Common myeloid progenitor, CD34-positive (primary cell): ENCODE measurements around the gene RADIL.
"Not testable (repeated sequence)": the region's sequence is repeated elsewhere in the genome, so short reads cannot be mapped to it uniquely, and the experiment has no call there.

Experiments used
- CTCF ChIA-PET: fragments of 350-600 bp; sonication (Branson Sonifier 250); formaldehyde crosslinking; loops from one replicate; lab custom pipeline; 2021; ENCODE audit warnings: antibody characterized with exemption; lab: Charles Lee
- POLR2A ChIA-PET: fragments of 350-600 bp; sonication (Branson Sonifier 250); formaldehyde crosslinking; loops from one replicate; lab custom pipeline; 2021; ENCODE audit warnings: antibody characterized with exemption; lab: Charles Lee
- DNase-seq, 3 donors: peaks; one replicate each; pipeline versions ENCODE4 v3.0.0 to v3.0.0-alpha.2; 2013
- H3K27ac ChIP-seq, 2 experiments: 1 replicate in 1 of 2; 2 replicates in 1 of 2; pipeline ENCODE4 v1.7.0; 2013; ENCODE audit warnings: inconsistent platforms in 2 of 2, low read length in 2 of 2, mild to moderate bottlenecking in 2 of 2, low read depth in 1 of 2, moderate library complexity in 1 of 2; ENCODE audit not compliant: severe bottlenecking in 2 of 2, insufficient read depth in 1 of 2, poor library complexity in 1 of 2
- H3K27me3 ChIP-seq, 5 experiments: replicated peaks in 2 of 5; 1 replicate in 3 of 5; 2 replicates in 2 of 5; pipeline versions ENCODE4 v1.6.1 to v1.7.0; 2013; ENCODE audit warnings: low read length in 4 of 5, mild to moderate bottlenecking in 2 of 5, moderate library complexity in 2 of 5, inconsistent platforms in 1 of 5; ENCODE audit not compliant: insufficient read depth in 5 of 5, control insufficient read depth in 4 of 5
- H3K36me3 ChIP-seq, 4 experiments: 1 replicate in 2 of 4; 2 replicates in 2 of 4; pipeline versions ENCODE4 v1.6.1 to v1.7.0; 2013; ENCODE audit warnings: low read length in 3 of 4, control low read depth in 1 of 4, mild to moderate bottlenecking in 1 of 4; ENCODE audit not compliant: control insufficient read depth in 4 of 4, insufficient read depth in 4 of 4
- H3K4me1 ChIP-seq, 4 experiments: 1 replicate in 3 of 4; 2 replicates in 1 of 4; pipeline versions ENCODE4 v1.6.1 to v1.7.1; 2013; ENCODE audit warnings: low read length in 3 of 4, mild to moderate bottlenecking in 3 of 4, control low read depth in 1 of 4, inconsistent platforms in 1 of 4, moderate library complexity in 1 of 4; ENCODE audit not compliant: control insufficient read depth in 4 of 4, insufficient read depth in 4 of 4; ENCODE audit errors: control extremely low read depth in 1 of 4
- H3K4me3 ChIP-seq, 7 experiments: 1 replicate in 4 of 7; 2 replicates in 3 of 7; pipeline versions ENCODE4 v1.5.1 to v1.7.0; 2013; ENCODE audit warnings: mild to moderate bottlenecking in 7 of 7, low read length in 6 of 7, moderate library complexity in 6 of 7, inconsistent platforms in 2 of 7, low read depth in 2 of 7, control low read depth in 1 of 7; ENCODE audit not compliant: insufficient read depth in 4 of 7, control insufficient read depth in 1 of 7; ENCODE audit errors: extremely low read depth in 1 of 7
- H3K9me3 ChIP-seq, 5 experiments: 1 replicate in 4 of 5; 2 replicates in 1 of 5; pipeline versions ENCODE4 v1.6.1 to v1.7.1; 2013; ENCODE audit warnings: low read length in 4 of 5, mild to moderate bottlenecking in 2 of 5, inconsistent platforms in 1 of 5, low read depth in 1 of 5, moderate library complexity in 1 of 5; ENCODE audit not compliant: control insufficient read depth in 4 of 5, insufficient read depth in 2 of 5; ENCODE audit errors: control extremely low read depth in 1 of 5
- WGBS: methylation state at CpG from one replicate; pipeline ENCODE4 v1.1.5; 2013; ENCODE audit not compliant: insufficient coverage; 5-methylcytosine and 5-hydroxymethylcytosine counted together

RADIL gene

GRCh38 chr7:4893929-4894475, 10.5 kb upstream of the RADIL start:
- Histone ChIP-seq H3K27me3 (peaks cover 0 to 2% (median 0%) of the 10 kb centered on the region in 5 experiments), H3K36me3 (no peaks in the 10 kb centered on the region), H3K27ac (no peak overlapping the region), H3K4me3 (no peak overlapping the region), H3K4me1 (no peaks in the 10 kb centered on the region), H3K9me3 (peaks cover 0 to 2% (median 0%) of the 10 kb centered on the region in 5 experiments)
- no peak for DNase-seq
- POLR2A ChIA-PET = no interaction called here
- 97% methylated on average over 8 of the region's 8 CpGs for WGBS
- CTCF ChIA-PET = no interaction called here

DNA sequence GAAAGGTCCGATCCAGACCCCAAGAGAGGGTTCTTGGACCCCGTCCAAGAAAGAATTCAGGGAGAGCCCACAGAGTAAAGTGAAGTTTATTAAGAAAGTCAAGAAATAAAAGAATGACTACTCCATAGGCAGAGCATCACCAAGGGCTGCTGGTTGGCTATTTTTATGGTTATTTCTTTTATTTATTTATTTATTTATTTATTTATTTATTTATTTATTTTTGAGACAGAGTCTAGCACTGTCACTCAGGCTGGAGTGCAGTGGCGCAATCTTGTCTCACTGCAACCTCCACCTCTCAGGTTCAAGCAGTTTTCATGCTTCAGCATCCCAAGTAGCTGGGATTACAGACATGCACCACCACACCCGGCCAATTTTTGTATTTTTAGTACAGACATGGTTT, 9.7 kb upstream of the RADIL start:
- H3K4me1 ChIP-seq, H3K27me3 ChIP-seq, CTCF ChIA-PET, H3K9me3 ChIP-seq, H3K4me3 ChIP-seq, POLR2A ChIA-PET, H3K27ac ChIP-seq, DNase-seq, H3K36me3 ChIP-seq: not testable (repeated sequence)
- 96% methylated on average over 4 of the region's 4 CpGs for WGBS

DNA sequence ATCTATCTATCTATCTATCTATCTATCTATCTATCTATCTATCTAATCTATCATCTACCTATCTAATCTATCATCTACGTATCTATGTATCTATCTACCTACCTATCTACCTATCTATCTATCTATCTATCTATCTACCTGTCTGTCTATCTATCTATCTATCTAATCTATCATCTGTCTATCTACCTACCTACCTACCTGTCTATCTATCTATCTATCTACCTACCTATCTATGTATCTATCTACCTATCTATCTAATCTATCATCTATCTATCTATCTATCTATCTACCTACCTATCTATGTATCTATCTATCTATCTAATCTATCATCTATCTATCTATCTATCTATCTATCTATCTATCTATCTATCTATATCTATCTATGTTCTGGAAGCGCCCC, 8.0 kb upstream of the RADIL start:
- H3K27ac ChIP-seq, H3K27me3 ChIP-seq, POLR2A ChIA-PET, H3K4me1 ChIP-seq, DNase-seq, H3K4me3 ChIP-seq, H3K9me3 ChIP-seq, H3K36me3 ChIP-seq: not testable (repeated sequence)
- CTCF ChIA-PET = interaction anchor here (1.3 kb wide), 1 partner anchor 61 kb away, joined by 3 read pairs; no protein-coding TSS in a partner anchor
- WGBS = 100% methylated on average over 1 of the region's 2 CpGs

- WGBS = no CpG with 5 or more reads among the region's 1 CpG
Observed at GRCh38 chr7:4889682-4890081, 6.2 kb upstream of the RADIL start.

GRCh38 chr7:4888161-4888560, 4.6 kb upstream of the RADIL start:
- H3K4me3 ChIP-seq = no peak overlapping the region
- no peaks in the 10 kb centered on the region for H3K9me3 ChIP-seq
- no peak overlapping the region for H3K27ac ChIP-seq
- CTCF ChIA-PET = no interaction called here
- POLR2A ChIA-PET = no interaction called here
- 90% methylated on average over 3 of the region's 3 CpGs for WGBS
- H3K4me1 ChIP-seq = peaks cover 0 to 4% (median 3%) of the 10 kb centered on the region in 4 experiments
- H3K36me3 ChIP-seq = no peaks in the 10 kb centered on the region
- H3K27me3 ChIP-seq = peaks cover 0 to 5% (median 2%) of the 10 kb centered on the region in 5 experiments
- no peak for DNase-seq

More at GRCh38 chr7:4889682-4890081, 6.2 kb upstream of the RADIL start:
- Histone ChIP-seq H3K27me3 (peaks cover 0 to 5% (median 0%) of the 10 kb centered on the region in 5 experiments), H3K4me1 (no peaks in the 10 kb centered on the region), H3K36me3 (no peaks in the 10 kb centered on the region), H3K4me3 (no peak overlapping the region), H3K9me3 (no peaks in the 10 kb centered on the region), H3K27ac (no peak overlapping the region)
- CTCF ChIA-PET = interaction anchor here (0.8 to 1.4 kb wide), 2 partner anchors 89 to 91 kb away, joined by 3 read pairs; no protein-coding TSS in a partner anchor
- DNase-seq = no peak
- POLR2A ChIA-PET = no interaction called here

- no peaks in the 10 kb centered on the region for H3K9me3 ChIP-seq
- peaks cover 0 to 20% (median 16%) of the 10 kb centered on the region in 5 experiments for H3K27me3 ChIP-seq
- H3K27ac ChIP-seq = no peak overlapping the region
- no peaks in the 10 kb centered on the region for H3K36me3 ChIP-seq
- ChIA-PET CTCF (interaction anchor here (0.9 kb wide), 1 partner anchor 118 kb away, joined by 3 read pairs; no protein-coding TSS in a partner anchor), POLR2A (interaction anchor here (0.6 kb wide), 1 partner anchor 35 kb away, joined by 3 read pairs; no protein-coding TSS in a partner anchor)
- H3K4me3 ChIP-seq = no peak overlapping the region
- peaks cover 0 to 17% (median 15%) of the 10 kb centered on the region in 4 experiments for H3K4me1 ChIP-seq
- no peak for DNase-seq
- WGBS = 83% methylated on average over 1 of the region's 1 CpG
Observed at GRCh38 chr7:4886671-4887070, 3.2 kb upstream of the RADIL start.

DNA sequence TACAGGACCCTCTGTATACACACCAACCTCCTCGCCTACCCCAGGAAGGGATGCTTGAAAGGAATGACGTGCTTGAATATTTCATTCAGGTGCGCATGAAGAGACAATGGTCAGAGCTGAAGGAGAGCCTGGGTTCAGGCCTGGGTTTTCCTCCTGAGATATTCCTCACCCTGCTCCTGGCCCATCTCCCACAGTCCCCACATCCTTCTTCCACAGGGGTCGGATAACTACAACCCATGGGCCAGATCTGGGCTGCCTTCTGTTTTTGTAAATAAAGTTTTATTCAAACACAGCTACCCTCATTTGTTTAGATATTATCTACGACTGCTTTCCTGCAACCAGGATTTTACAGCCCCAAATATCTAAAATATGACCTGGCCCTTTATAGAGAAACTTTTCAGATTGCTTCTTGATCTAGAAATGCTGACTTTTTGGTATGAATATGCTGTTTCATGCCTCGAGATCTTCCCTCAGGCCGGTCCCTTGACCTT, 1.8 kb upstream of the RADIL start:
- Histone ChIP-seq H3K27me3 (peaks cover 0 to 22% (median 20%) of the 10 kb centered on the region in 5 experiments), H3K36me3 (no peaks in the 10 kb centered on the region), H3K4me1 (peaks cover 0 to 17% (median 15%) of the 10 kb centered on the region in 4 experiments), H3K9me3 (no peaks in the 10 kb centered on the region), H3K4me3 (no peak overlapping the region), H3K27ac (no peak overlapping the region)
- no peak for DNase-seq
- ChIA-PET POLR2A (no interaction called here), CTCF (interaction anchor here (1.2 to 7.4 kb wide), 6 partner anchors 14 to 91 kb away, joined by 3 to 73 read pairs (median 5); no protein-coding TSS in a partner anchor)
- 100% methylated on average over 2 of the region's 7 CpGs for WGBS
